HL-60 (cell line): ENCODE results near the gene CFAP61.

ENCODE experiments used
- CTCF ChIP-seq: IDR thresholded peaks from one replicate; pipeline ENCODE4 v1.5.1; 2011; ENCODE audit warnings: low read length, control low read depth, inconsistent platforms; ENCODE audit not compliant: insufficient read depth
- GABPA ChIP-seq: IDR thresholded peaks from 2 replicates; pipeline ENCODE4 v1.6.1; 2012; ENCODE audit warnings: low read depth
- POLR2AphosphoS5 ChIP-seq: IDR thresholded peaks from 2 replicates; pipeline ENCODE4 v1.6.1; 2012; ENCODE audit warnings: low read depth
- REST ChIP-seq: IDR thresholded peaks from 2 replicates; pipeline ENCODE4 v1.6.1; 2012; ENCODE audit warnings: low read depth; ENCODE audit not compliant: insufficient replicate concordance
- SPI1 ChIP-seq: IDR thresholded peaks from 2 replicates; pipeline ENCODE4 v1.6.1; 2012; ENCODE audit warnings: low read depth, mild to moderate bottlenecking, borderline replicate concordance

- TF ChIP-seq REST (no peak), CTCF (no peak), POLR2AphosphoS5 (no peak), GABPA (no peak), SPI1 (no peak)
Measured at GRCh38 chr20:20295621-20296498, 243.5 kb downstream of the CFAP61 start.
